HEK293 (cell line): Measurements from ENCODE around the gene CDK9.

ENCODE experiments used
- CTCF ChIP-seq: fragments of 450-650 bp; formaldehyde crosslinking; IDR thresholded peaks from 2 replicates; pipeline ENCODE4 v1.5.1; 2016; ENCODE audit warnings: missing biosample characterization, missing genetic modification characterization
- PRDM2 ChIP-seq: fragments of 450-650 bp; formaldehyde crosslinking; IDR thresholded peaks from 2 replicates; pipeline ENCODE4 v1.5.1; 2016; ENCODE audit warnings: missing biosample characterization, missing genetic modification characterization, borderline replicate concordance
- ZBTB7A ChIP-seq: fragments of 450-650 bp; formaldehyde crosslinking; IDR thresholded peaks from 2 replicates; pipeline ENCODE4 v1.5.1; 2016; ENCODE audit warnings: low read depth, missing biosample characterization, missing genetic modification characterization
- ZNF280D ChIP-seq: fragments of 450-650 bp; formaldehyde crosslinking; IDR thresholded peaks from 2 replicates; pipeline ENCODE4 v1.5.1; 2016; ENCODE audit warnings: missing biosample characterization, missing genetic modification characterization
- ZNF521 ChIP-seq: fragments of 450-650 bp; formaldehyde crosslinking; IDR thresholded peaks from 2 replicates; pipeline ENCODE4 v1.5.1; 2017; ENCODE audit warnings: missing biosample characterization, mild to moderate bottlenecking, missing genetic modification characterization

GRCh38 chr9:127744398-127745110 is 41.3 kb upstream of the CDK9 start:
- no peak for TF ChIP-seq CTCF
- TF ChIP-seq PRDM2: no peak
- no peak for TF ChIP-seq ZNF521 (tag by site-specific recombination)
- no peak for TF ChIP-seq ZNF280D (tag by site-specific recombination)
- TF ChIP-seq ZBTB7A (tag by site-specific recombination): no peak
